Bladder microvascular endothelial cell (primary cell): Measurements from ENCODE around the gene AFAP1. TPM values are rescaled to one million over a fixed set of nuclear protein-coding genes. Genes with fewer than 3 reads are reported as not detected.

ENCODE experiments used
- total RNA-seq: library from RNA; depleted of rRNA; stranded (reverse); fragments of >200 nt; gene quantifications from 2 replicates; pipeline ENCODE4 v1.2.3, GENCODE V29; 2014

Gene AFAP1, protein sequence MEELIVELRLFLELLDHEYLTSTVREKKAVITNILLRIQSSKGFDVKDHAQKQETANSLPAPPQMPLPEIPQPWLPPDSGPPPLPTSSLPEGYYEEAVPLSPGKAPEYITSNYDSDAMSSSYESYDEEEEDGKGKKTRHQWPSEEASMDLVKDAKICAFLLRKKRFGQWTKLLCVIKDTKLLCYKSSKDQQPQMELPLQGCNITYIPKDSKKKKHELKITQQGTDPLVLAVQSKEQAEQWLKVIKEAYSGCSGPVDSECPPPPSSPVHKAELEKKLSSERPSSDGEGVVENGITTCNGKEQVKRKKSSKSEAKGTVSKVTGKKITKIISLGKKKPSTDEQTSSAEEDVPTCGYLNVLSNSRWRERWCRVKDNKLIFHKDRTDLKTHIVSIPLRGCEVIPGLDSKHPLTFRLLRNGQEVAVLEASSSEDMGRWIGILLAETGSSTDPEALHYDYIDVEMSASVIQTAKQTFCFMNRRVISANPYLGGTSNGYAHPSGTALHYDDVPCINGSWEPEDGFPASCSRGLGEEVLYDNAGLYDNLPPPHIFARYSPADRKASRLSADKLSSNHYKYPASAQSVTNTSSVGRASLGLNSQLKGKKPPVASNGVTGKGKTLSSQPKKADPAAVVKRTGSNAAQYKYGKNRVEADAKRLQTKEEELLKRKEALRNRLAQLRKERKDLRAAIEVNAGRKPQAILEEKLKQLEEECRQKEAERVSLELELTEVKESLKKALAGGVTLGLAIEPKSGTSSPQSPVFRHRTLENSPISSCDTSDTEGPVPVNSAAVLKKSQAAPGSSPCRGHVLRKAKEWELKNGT
- 28.8 and 72.4 TPM in 2 replicates for total RNA-seq

DNA sequence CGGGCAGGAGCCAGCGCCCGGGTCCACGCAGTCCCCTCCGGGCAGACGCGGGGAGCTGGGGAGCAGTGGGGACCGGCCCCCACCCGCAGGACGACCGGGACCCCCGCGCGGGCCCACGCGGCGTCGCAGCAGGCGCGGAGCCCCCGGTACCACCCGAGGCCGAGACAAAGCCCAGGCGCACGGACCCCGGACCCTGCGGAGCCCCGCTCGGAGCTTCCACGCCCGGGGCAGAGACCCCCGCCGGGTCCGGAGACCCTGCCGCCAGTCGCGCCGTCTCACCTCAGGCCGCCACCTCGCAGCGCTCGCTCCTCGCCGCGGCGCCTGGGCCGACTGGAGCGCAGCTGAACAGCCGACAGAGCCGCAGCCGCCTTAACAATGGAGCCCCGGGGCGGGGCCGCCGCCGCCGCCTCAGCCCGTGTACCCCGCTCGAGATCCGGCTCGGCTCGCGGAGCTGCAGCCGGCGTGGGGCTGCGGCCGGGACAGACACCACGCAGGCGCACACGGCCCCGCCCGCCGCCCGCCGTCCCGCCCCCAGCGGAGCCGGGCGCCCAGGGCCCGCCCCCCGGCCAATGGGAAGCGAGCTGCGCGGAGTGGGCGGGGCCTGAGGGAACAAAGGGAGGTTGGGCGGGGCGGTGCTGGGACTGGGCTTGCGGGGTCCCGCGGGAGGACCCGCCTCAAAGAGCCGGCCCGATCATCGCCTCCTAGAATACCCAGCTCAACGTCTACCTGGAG lies at the start of gene AFAP1:
Gene AFAP1, minus strand, starts transcription at position 485 of the 732 bp plus-strand sequence. CDS start 67,783 bp downstream, outside the sequence.

Other genes with a start within 250 kb of the AFAP1 start
- 6.6 and 6.7 TPM in 2 replicates for gene ABLIM2, start 219.0 kb upstream of the AFAP1 start, total RNA-seq